Stomach (tissue), 4 donors: ENCODE results near the gene CPAMD8.

Experiments
- CTCF ChIP-seq, 7 experiments: fragments of 450-650 bp in 4 of 7; fragments of 200-600 bp in 3 of 7; sonication (generic) in 3 of 7; IDR thresholded peaks; one replicate each; pipeline ENCODE4 v1.5.1; 2016 to 2019; ENCODE audit warnings: antibody characterized with exemption in 7 of 7, control low read depth in 2 of 7, mild to moderate bottlenecking in 1 of 7
- EP300 ChIP-seq: sonication (generic); formaldehyde crosslinking; IDR thresholded peaks from one replicate; pipeline ENCODE4 v1.6.1; 2017; ENCODE audit warnings: antibody characterized with exemption

- TF ChIP-seq CTCF (IDR thresholded peaks at IDR 0.05) (no peak), EP300 (no peak)
These were observed 5.3 kb downstream of the CPAMD8 start for GRCh38 chr19:17021328-17021727.
